Pulmonary artery endothelial cell (primary cell): ENCODE data around the gene RPS6KL1. TPM values are rescaled to one million over a fixed set of nuclear protein-coding genes. Genes with fewer than 3 reads are reported as not detected.
"Not testable (repeated sequence)": the region's sequence is repeated elsewhere in the genome, so short reads cannot be mapped to it uniquely, and the experiment has no call there.

Experiments used
- DNase-seq: peaks from one replicate; pipeline ENCODE4 v3.0.0-alpha.2; 2011; ENCODE audit warnings: low read depth, low spot score
- total RNA-seq: library from RNA; depleted of rRNA; stranded (reverse); fragments of >200 nt; gene quantifications from 2 replicates; pipeline ENCODE4 v1.2.3, GENCODE V29; 2014

RPS6KL1 gene
- total RNA-seq, 1 donor from 2014 or later, result 14.8 TPM

DNA sequence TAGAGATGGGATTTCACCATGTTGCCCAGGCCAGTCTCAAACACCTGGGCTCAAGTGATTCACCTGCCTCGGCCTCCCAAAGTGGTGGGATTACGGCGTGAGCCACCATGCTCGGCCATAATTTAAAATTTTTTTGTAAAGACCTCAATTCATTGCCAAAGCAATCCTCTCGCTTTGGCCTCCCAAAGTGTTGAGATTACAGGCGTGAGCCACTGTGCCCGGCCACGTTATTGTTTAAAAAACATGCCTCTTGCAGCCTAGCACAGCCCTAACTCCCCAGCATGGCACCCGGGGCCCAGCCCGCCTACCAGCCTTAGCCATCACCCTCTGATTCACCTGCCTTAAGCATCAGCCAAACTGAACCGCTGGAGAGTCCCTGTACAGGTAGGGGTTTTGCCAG, 13.1 kb upstream of the RPS6KL1 start:
- DNase-seq, result no peak

DNA sequence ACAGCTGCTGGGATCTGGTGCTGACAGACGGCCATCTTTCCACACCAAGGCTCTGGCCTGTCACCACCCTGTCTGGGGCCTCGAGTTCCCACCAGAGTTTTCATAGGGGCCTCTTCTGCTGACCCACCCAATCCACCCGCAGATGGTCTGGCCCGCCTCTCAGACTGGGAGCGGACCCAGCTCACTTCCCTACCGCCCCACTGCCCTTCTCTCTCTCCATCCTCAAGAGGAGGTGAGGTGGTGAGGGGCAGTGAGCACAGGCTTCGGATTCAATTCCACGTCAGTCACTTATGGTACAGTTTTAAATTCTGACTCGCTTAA, 12.3 kb upstream of the RPS6KL1 start:
- DNase-seq, result no peak

GRCh38 chr14:74934476-74935359, 11.7 kb upstream of the RPS6KL1 start:
- DNase-seq, result no peak

GRCh38 chr14:74934041-74934440, 11.0 kb upstream of the RPS6KL1 start:
- no peak for DNase-seq

- not testable (repeated sequence) for DNase-seq
Observed at GRCh38 chr14:74932936-74933335, 9.9 kb upstream of the RPS6KL1 start.

DNA sequence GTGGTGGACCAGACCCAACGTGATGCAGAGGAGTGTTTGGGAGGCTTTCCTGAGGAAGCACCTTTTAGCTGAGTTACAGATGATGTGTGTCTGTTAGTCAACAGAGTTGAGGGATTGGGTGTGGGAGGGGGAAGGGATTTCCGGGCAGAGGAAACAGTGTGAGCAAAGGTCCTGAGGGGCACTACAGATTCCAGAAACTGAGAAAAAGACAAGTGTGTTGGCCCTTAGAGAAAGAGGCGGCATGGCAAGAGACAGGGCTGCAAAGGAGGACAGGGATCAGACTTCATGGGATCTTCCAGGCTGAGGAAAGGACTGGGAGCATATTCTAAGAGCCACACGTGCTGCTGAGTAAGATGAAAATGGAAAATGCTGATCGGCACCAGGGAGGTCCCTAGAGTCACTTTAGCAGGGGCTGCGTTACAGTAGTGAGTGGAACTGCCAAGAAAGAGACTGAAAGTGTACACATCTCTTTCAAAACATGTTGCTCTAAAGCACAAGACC, 9.4 kb upstream of the RPS6KL1 start:
- DNase-seq, result peak; percentile 87

- DNase-seq, result not testable (repeated sequence)
Observed at GRCh38 chr14:74931744-74932143, 8.7 kb upstream of the RPS6KL1 start.

DNA sequence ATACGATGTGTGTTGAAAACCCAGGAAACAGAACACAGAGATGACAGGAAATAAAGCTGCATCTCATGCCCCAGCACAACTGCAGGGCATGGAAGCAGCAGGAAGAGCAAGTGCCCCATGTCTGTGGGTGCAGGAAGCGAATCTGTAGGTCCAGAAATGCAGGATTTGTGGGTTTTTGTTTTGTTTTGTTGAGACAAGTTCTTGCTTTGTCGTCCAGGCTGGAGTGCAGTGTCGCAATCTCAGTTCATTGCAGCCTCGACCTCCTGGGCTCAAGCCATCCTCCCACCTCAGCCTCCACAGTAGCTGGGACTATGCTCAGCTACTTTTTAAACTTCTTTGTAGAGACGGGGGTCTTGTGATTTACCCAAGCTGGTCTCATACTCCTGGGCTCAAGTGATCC, 6.2 kb upstream of the RPS6KL1 start:
- no peak for DNase-seq

GRCh38 chr14:74927225-74927624, 4.2 kb upstream of the RPS6KL1 start:
- no peak for DNase-seq

GRCh38 chr14:74924061-74924460, 1.0 kb upstream of the RPS6KL1 start:
- DNase-seq, result no peak

DNA sequence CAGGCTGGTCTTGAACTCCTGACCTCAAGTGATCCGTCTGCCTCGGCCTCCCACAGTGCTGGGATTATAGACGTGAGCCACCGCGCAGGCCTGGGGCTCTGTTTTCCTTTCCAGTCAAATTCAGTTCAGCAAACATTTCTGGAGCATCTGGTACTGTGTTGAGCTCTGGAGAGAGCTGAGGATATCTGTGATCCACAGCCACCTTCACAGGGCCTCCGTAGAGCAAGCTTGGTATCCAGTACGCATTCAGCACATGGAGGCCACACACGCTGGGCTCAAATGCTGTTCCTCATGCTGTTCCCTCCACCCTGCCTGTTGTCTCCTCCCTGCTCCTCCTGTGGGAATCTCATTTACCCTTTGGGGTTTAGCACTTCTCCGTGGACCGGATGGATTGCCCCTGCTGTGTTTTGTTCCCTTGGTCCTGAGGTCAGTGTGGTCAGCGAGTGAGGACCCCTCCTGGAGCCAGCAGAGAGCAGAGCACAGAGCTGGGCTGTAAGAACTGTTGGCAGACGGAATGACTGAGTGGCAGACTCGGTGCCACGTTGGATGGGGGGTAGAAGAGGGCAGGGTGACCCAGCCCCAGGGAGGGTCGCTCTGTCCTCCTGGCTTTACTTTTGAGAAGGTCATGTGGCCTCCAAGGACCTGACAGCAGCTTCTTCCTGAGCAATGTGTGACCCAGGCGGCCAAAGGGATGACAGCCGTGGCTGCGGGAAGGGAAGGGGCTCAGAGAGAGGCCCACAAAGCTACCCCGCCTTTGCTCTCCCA, 891 bp downstream of the RPS6KL1 start:
- DNase-seq, result no peak

- DNase-seq, result no peak
Observed at GRCh38 chr14:74921053-74921620, 1.9 kb downstream of the RPS6KL1 start.

DNA sequence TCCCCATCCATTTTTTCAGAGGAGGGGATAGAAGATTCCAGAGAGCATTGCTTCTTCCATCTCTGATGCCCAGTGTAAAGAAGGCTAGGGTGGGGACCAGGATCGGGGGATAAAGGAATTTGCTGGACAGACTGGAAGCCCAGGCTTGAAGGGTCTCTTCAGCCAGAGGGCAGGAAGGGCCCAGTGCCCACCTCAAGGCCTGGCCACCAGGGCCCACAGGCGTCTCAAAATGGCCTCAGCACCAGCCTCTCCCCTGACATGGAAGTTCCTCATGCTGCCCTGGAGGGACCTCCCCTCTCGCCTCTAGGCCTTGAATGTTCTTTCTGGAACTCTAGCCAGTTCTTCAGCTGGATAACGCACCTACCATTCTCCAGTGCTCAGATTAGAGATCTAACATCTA, 2.8 kb downstream of the RPS6KL1 start:
- DNase-seq, result no peak

- DNase-seq, result no peak
Observed at GRCh38 chr14:74919421-74920165, 3.5 kb downstream of the RPS6KL1 start.

DNA sequence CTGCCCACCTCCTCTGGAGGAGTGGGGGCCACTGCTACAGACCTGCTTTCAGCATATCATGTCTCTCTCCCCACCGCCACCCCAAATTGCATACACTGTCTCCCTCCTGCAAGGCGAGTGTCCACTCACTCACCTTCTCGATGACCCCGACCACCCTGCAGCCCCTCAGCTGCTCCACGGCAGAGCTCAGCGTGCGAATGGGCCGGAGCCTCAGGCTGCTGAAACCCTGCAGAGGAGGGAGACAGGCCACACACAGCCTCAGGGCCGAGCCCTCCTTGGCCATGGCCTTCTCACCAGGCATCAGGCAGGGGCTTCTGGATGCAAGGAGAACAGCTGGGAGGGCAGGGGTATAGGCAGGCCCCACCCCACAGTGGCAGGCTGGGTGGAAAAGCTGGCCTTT, 4.7 kb downstream of the RPS6KL1 start:
- DNase-seq, result no peak

DNA sequence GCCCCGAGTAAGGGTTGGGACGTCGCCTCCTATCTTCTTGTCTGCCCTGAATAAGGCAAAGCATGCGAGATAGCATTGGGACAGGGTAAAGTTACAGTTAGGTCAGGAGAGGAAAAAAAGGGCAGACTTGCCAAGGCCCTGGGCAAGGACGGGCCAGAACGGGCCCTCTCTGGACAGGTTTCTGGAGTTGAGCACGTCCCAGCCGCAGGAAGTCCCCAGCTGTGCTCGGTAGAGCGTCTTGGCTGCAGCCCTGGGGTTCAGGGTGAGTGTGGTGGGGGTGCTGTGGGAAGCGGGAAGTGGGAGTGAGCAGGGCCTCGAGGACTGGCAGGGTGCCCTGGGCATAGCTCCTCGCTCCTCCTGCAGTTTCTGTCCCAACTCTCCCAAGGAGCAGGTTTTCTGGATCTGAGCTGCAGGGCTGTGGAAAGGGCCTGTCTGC, 5.4 kb downstream of the RPS6KL1 start:
- no peak for DNase-seq

DNA sequence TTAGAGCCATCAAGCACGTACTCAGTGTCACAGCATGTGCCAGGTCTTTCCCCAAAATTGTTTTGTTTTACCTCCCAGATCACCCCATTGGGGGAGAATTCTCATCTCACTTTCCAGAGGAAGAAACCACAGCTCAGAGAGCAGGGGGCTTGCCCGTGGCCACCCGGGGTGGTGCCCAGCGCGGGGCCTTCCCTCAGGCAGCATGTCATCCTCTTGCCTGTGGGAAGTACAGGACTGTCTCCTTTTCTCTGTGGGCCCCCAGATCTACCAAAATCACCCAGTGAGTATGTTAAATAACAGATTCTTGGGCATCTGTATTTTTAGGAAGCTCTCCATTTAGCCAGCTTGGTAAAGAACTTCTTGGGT, 5.9 kb downstream of the RPS6KL1 start:
- no peak for DNase-seq

DNA sequence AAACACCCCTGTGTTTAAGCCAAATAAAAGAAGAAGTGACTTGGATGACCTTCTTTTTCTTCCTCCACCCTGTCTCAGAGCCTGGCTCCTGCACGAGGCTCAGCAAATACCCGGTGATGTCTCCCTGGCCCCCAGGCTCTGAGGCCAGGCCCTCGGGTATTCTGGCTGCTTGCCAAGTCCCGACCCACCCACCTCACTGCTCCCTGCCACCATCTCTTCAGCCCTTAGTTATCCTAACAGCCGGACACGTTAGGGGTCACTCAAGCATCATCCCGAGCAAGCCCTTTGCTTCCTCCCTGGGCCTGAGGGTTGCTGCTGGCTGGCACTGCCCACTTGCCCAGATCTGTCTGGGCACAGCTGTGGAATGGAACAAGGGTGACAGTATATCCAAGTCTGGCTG, 7.2 kb downstream of the RPS6KL1 start:
- DNase-seq, result no peak

DNA sequence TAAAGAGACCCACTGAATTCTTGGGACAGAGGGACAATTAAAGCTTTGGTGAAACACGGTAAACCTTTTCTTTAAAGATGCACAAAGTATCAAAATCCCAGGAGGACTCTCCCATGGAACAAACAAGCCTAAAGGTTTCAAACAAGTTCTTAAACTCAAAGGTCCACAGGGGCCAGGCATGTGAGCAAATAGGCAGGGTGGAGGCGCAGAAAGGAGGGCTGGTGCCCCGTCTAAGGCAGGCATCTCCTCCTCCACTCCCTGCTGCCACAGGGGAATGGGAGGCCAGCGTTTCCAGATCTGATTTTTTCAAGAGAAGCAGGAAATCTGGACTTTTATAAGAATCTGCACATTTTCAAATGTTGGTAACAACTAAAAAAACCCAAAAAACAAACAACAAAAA, 7.6 kb downstream of the RPS6KL1 start:
- DNase-seq, result no peak

- DNase-seq, result peak; percentile 50
Observed at GRCh38 chr14:74913986-74914573, 9.0 kb downstream of the RPS6KL1 start.

GRCh38 chr14:74913393-74913910, 9.6 kb downstream of the RPS6KL1 start:
- no peak for DNase-seq
